ENCODE results near the gene SMIM32. TPM values are rescaled to one million over a fixed set of nuclear protein-coding genes. Genes with fewer than 3 reads are reported as not detected.

Gene SMIM32
- total RNA-seq, 2 donors from 2014 or later: 0.15 to 0.20 TPM

DNA sequence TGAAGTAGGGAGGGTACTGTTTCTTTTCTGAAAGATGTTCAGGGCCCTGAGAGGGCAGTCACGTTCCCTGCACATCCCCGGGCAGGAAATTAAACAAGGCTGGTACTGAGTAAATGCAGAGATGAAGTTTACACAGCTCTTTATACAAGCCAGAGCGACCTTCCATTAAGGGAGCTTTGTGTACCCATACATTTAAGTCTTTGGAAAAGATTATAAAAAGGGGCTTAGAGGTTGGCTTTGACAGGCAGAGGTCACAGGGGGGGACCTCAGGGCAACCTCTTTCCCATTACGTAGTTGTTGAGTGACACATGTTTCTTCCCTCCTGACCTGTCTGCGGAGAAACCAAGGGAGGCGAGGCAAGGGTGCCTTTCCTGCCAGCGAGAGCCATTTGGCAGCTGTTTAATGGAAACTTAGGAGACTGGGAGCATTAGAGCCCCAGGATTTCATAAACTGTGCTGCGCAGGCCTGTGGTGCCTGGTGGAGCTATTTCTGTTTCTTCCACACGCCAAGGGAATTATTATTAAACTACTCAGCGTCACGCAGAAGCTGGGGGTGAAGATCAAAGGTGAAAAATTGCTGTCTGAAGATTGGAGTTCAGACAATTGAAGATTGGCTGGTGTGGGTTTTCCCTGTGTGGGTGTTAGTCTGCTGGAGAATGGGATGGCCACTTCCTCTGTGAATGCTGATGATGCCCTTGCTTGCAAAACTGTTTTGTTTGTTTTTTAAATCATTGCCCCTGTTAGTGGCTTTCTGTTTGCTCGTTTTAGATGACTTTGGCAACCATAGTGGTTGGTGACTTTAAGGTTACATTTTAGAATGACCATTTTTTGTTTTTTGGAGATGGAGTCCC is 3.2 kb upstream of the SMIM32 start:
- peaks cover 69% of the 10 kb centered on the region for H3K27me3 ChIP-seq (ENCODE audit: control insufficient read depth, insufficient read depth, low read length, poor library complexity, severe bottlenecking)
- peaks cover 79% of the 10 kb centered on the region for H3K27me3 Mint-ChIP-seq (ENCODE audit: insufficient read depth)

DNA sequence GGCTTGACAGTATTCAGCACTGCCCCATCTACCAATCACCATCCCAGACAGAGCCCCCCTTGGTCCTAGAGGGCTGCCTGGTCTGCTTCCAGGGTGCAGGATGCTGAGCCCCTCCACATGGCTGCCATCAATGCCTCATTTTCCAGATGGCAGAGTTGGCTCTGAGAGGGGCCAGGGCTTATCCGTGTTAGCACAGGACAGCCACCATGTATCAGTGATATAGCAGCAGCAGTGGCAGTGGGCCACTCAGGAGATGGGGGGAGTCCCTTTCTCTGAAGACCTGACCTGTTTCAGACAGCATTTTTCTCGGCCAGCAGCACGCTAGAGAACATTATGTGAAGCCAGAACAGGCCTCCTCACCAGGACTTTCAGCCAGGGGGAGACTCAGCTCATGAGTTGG is 1.6 kb upstream of the SMIM32 start:
- 77 to 86% methylated on average over 3 of the region's 3 CpGs for WGBS, 2 experiments (ENCODE audit: insufficient coverage in 1 of 2, insufficient read length in 1 of 2)
- DNase-seq: peak; percentile 43
- Mint-ChIP-seq H3K27ac (no peak overlapping the region), H3K4me1 (peaks cover 16% of the 10 kb centered on the region), H3K27me3 (ENCODE audit: insufficient read depth) (peaks cover 79% of the 10 kb centered on the region), H3K9me3 (no peaks in the 10 kb centered on the region), H3K36me3 (ENCODE audit: low read depth) (peaks cover 3% of the 10 kb centered on the region), H3K4me3 (no peak overlapping the region)
- H3K27me3 ChIP-seq (ENCODE audit: control insufficient read depth, insufficient read depth, low read length, poor library complexity, severe bottlenecking): peaks cover 71% of the 10 kb centered on the region
- H3K36me3 ChIP-seq (ENCODE audit: control insufficient read depth, insufficient read depth, low read length): no peaks in the 10 kb centered on the region
- no peaks in the 10 kb centered on the region for H3K9me3 ChIP-seq (ENCODE audit: control insufficient read depth, low read length)
- H3K9ac ChIP-seq (ENCODE audit: extremely low read depth, low read length, poor library complexity, severe bottlenecking): no peak overlapping the region
- H3K4me3 ChIP-seq (ENCODE audit: low read length): no peak overlapping the region
- no peaks in the 10 kb centered on the region for H3K4me1 ChIP-seq (ENCODE audit: control insufficient read depth, insufficient read depth, low read length)
- TF ChIP-seq, protein P1, sequence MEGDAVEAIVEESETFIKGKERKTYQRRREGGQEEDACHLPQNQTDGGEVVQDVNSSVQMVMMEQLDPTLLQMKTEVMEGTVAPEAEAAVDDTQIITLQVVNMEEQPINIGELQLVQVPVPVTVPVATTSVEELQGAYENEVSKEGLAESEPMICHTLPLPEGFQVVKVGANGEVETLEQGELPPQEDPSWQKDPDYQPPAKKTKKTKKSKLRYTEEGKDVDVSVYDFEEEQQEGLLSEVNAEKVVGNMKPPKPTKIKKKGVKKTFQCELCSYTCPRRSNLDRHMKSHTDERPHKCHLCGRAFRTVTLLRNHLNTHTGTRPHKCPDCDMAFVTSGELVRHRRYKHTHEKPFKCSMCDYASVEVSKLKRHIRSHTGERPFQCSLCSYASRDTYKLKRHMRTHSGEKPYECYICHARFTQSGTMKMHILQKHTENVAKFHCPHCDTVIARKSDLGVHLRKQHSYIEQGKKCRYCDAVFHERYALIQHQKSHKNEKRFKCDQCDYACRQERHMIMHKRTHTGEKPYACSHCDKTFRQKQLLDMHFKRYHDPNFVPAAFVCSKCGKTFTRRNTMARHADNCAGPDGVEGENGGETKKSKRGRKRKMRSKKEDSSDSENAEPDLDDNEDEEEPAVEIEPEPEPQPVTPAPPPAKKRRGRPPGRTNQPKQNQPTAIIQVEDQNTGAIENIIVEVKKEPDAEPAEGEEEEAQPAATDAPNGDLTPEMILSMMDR (conservative IDR thresholded peaks at IDR 0.05): no peak
- H3K27ac ChIP-seq (ENCODE audit: low read depth, low read length): no peak overlapping the region

More for the DNA sequence above, 3.2 kb upstream of the SMIM32 start:
- no peak overlapping the region for H3K4me3 Mint-ChIP-seq
- peaks cover 3% of the 10 kb centered on the region for H3K36me3 Mint-ChIP-seq (ENCODE audit: low read depth)
- no peaks in the 10 kb centered on the region for H3K9me3 Mint-ChIP-seq
- no peak overlapping the region for H3K27ac Mint-ChIP-seq
- Histone ChIP-seq H3K4me3 (ENCODE audit: low read length) (no peak overlapping the region), H3K9ac (ENCODE audit: extremely low read depth, low read length, poor library complexity, severe bottlenecking) (no peak overlapping the region), H3K9me3 (ENCODE audit: control insufficient read depth, low read length) (no peaks in the 10 kb centered on the region), H3K4me1 (ENCODE audit: control insufficient read depth, insufficient read depth, low read length) (no peaks in the 10 kb centered on the region), H3K36me3 (ENCODE audit: control insufficient read depth, insufficient read depth, low read length) (no peaks in the 10 kb centered on the region), H3K27ac (ENCODE audit: low read depth, low read length) (no peak overlapping the region)
- peak; percentile 22 for DNase-seq
- TF ChIP-seq, protein P1 (conservative IDR thresholded peaks at IDR 0.05): no peak
- peaks cover 13% of the 10 kb centered on the region for H3K4me1 Mint-ChIP-seq
- WGBS, 2 experiments (ENCODE audit: insufficient coverage in 1 of 2, insufficient read length in 1 of 2): 81 to 85% methylated on average over 7 to 12 of the region's 12 CpGs

DNA sequence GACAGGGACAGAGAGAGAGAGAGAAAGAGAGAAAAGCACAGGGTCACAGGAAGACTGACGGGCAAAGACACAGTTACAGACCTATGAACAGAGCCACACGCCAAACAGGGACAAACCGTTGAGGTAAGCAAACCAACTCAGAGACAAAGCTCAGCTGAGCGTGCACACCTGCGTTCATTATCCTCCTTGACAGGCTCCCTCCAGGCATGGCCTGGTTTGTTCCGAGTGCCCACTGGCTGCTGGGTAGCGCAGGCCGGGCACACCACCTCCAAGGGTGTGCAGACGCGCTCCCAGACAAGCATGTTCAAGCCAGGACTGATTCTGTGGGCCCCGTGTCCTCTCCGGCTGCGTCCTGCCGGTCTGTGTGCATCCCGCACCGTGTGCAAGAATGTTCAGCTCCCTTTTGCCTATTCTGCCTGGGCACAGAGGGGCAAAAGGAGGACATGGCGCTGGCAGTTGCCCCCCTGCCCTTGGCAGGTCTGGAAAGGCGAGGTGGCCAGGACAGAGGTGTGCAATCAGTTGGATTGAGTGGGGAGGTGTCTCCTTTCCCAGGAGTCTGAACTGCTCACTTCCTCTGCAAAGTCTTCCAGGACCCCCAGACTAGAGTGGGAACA is 467 bp upstream of the SMIM32 start:
- Mint-ChIP-seq H3K4me3 (peak overlapping the region; percentile 61), H3K36me3 (ENCODE audit: low read depth) (peaks cover 8% of the 10 kb centered on the region), H3K4me1 (peaks cover 16% of the 10 kb centered on the region), H3K27me3 (ENCODE audit: insufficient read depth) (peaks cover 81% of the 10 kb centered on the region), H3K27ac (no peak overlapping the region), H3K9me3 (no peaks in the 10 kb centered on the region)
- H3K4me3 ChIP-seq (ENCODE audit: low read length): peak overlapping the region; percentile 79
- H3K36me3 ChIP-seq (ENCODE audit: control insufficient read depth, insufficient read depth, low read length): no peaks in the 10 kb centered on the region
- no peak for DNase-seq
- TF ChIP-seq, protein P1 (conservative IDR thresholded peaks at IDR 0.05): no peak
- no peak overlapping the region for H3K9ac ChIP-seq (ENCODE audit: extremely low read depth, low read length, poor library complexity, severe bottlenecking)
- WGBS, 2 experiments (ENCODE audit: insufficient coverage in 1 of 2, insufficient read length in 1 of 2): 59 to 73% methylated on average over 10 to 18 of the region's 18 CpGs
- peaks cover 66% of the 10 kb centered on the region for H3K27me3 ChIP-seq (ENCODE audit: control insufficient read depth, insufficient read depth, low read length, poor library complexity, severe bottlenecking)
- no peak overlapping the region for H3K27ac ChIP-seq (ENCODE audit: low read depth, low read length)
- H3K4me1 ChIP-seq (ENCODE audit: control insufficient read depth, insufficient read depth, low read length): no peaks in the 10 kb centered on the region
- H3K9me3 ChIP-seq (ENCODE audit: control insufficient read depth, low read length): no peaks in the 10 kb centered on the region
